GM15510 (cell line): ENCODE data around the gene SPRING1.

Experiments
- POLR2A ChIP-seq: IDR thresholded peaks from 3 replicates; pipeline ENCODE4 v1.6.1; 2011; ENCODE audit warnings: borderline replicate concordance; ENCODE audit not compliant: insufficient read length; ENCODE audit errors: extremely low read depth

The SPRING1 gene

DNA sequence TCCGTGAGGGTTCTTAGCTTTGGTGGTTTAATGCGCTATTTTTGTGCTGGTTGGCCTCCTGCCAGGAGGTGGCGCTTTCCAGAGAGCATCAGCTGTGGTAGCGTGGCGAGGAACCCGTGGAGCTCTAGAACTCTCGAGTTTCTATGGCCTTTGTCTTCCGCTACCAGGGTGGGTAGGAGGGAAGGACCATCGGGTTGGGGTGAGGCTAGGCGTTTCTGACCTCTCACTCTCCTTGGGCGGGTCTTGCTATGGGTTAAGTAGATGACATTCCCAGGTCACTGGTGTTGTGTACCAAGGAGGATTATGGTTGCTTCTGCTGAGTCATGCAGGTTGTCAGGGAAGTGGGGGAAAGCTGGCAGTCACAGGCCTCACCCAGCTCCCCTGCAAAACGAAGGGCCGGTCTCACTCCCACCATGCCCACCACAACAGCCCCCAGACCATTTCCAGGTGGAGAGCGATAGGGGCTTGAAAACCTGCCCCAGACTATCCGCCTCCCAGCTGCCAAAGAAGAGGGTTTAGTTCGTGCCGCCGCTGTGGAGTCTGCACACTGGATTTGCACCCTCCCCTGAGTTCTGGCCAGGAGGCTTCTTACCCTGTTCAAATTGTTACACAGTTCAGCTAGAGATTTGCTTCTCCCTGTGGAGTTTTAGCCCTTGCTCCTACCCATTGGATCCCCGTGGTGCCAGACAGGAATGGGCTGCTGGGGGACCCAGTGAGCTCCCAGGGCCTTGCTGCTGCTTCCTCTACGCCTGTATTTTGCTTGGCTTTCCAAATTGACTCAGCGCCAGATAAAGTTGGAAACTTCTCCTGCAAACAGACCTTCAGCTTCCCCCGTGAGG lies 22.1 kb upstream of the SPRING1 start:
- TF ChIP-seq POLR2A, result no peak

DNA sequence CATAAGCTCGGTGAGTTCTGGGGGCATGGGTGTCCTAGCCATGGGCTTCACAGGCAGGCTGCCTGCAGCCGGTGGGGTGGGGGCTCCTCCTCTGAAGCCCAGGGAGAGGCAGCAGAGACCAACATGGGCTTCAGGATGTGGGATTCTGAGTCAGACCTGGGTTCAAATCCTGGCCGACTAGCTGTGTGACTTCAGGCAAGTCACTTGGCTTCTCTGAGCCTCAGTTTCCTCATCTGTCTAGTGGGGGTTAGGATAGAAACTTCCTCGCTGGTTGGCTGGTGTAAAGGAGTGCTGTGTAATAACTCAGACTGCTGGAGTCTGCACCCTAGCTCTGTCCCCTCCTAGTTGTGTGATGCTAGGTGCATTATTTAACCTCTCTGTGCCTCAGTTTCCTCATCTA lies 12.4 kb upstream of the SPRING1 start:
- TF ChIP-seq POLR2A, result no peak

DNA sequence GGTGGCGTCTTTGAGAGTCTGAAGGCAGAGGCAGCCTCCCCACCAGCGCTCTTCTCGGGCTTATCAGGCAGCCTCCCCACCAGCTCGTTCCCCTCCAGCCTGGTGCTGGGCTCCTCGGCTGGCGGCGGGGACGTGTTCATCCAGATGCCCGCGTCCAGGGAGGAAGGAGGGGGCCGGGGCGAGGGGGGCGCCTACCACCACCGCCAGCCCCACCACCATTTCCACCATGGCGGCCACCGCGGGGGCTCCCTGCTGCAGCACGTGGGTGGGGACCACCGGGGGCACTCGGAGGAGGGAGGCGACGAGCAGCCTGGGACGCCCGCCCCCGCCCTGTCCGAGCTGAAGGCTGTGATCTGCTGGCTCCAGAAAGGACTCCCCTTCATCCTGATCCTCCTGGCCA lies 12.0 kb upstream of the SPRING1 start:
- TF ChIP-seq POLR2A, result no peak

- TF ChIP-seq POLR2A, result no peak
These were observed 7.7 kb upstream of the SPRING1 start for GRCh38 chr12:116745554-116745953.

GRCh38 chr12:116744766-116745165 lies 6.9 kb upstream of the SPRING1 start:
- no peak for TF ChIP-seq POLR2A

GRCh38 chr12:116739381-116739887 lies 1.6 kb upstream of the SPRING1 start:
- no peak for TF ChIP-seq POLR2A

DNA sequence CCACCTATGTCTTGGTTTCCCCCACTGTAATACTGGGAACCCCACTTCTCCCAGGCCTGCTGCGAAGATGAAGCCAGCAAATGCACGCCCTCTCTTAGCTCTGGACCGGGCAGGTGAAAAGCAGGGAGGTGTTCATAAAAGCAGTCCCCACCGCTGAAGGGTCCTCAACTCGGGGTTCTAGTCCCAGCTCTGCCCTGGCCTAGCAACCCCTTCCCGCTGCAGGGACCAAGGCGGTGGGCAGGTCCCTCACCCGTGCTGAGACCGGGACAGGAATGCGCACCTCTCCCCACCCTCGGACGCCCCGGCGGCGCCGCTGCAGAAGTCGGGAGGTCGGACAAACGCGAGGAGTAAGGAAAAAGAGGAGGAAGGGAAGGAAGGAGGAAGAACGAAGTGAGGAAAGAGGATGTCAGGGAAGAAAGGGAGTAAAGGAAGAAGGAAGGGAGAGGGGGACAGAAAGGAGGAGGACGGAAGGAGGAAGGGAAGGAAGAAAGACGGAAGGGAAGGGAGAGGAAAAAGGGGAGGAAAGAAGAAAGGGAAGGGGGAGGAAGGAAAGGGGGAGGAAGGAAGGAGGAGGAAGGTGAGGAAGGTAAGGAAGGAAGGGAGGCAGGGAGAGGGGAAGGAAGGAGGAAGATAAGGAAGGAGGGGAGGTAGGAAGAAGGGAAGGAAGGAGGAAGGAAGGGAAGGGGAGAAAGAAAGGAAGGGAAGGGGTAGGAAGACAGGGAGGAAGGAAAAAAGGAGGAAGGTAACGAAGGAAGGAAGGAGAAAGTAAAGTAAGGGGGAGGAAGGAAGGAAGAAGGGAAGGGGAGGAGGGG lies 701 bp downstream of the SPRING1 start:
- no peak for TF ChIP-seq POLR2A

GRCh38 chr12:116735951-116736599 lies 1.8 kb downstream of the SPRING1 start:
- no peak for TF ChIP-seq POLR2A

GRCh38 chr12:116735084-116735483 lies 2.8 kb downstream of the SPRING1 start:
- TF ChIP-seq POLR2A, result no peak

GRCh38 chr12:116734156-116734768 lies 3.6 kb downstream of the SPRING1 start:
- TF ChIP-seq POLR2A, result no peak

GRCh38 chr12:116731801-116732200 lies 6.1 kb downstream of the SPRING1 start:
- no peak for TF ChIP-seq POLR2A

DNA sequence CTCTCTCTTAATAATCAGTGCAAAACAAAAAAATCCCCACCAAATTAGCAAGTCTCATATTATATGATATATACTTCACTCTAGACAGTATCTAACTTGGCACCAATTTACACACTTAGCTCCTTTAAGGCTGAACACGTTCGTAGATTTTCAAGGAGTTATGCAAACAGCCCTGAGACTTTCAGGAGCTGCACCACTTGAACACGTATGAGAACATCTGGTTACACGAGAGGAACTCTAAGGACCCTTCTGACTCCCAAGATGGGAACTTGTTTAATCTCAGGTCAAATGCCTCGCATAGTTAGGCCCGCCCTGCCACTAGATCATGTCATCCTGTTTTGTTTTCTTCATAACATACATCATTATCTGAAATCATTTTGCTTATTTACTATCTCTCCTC lies 10.0 kb downstream of the SPRING1 start:
- no peak for TF ChIP-seq POLR2A

- no peak for TF ChIP-seq POLR2A
These were observed 10.6 kb downstream of the SPRING1 start for GRCh38 chr12:116727261-116727660.

DNA sequence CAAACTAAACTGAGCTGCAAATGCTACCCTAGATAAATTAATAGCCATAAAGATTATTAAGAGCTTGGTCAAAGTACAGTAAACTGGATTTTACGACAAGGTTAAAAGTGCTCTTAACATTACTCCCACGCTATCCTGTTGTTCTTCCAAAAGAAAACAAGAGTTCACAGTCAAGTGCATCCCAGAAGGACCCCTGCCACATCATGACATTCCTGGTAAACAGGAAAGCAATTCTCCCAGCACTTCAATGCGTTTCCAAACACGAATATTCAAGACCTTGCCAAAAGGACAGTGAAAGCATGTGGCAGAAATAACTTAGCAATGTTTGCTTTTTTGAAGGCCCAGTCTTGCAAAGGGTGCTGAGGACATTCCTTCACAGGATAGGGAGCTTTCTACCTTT lies 11.2 kb downstream of the SPRING1 start:
- TF ChIP-seq POLR2A, result no peak

- no peak for TF ChIP-seq POLR2A
These were observed 15.6 kb downstream of the SPRING1 start for GRCh38 chr12:116722245-116722644.
